ENCODE data around the gene BATF2. TPM values are rescaled to one million over a fixed set of nuclear protein-coding genes. Genes with fewer than 3 reads are reported as not detected.

Gene BATF2
- total RNA-seq, 2 experiments from 2014 or later = 0.50 to 0.99 TPM

DNA sequence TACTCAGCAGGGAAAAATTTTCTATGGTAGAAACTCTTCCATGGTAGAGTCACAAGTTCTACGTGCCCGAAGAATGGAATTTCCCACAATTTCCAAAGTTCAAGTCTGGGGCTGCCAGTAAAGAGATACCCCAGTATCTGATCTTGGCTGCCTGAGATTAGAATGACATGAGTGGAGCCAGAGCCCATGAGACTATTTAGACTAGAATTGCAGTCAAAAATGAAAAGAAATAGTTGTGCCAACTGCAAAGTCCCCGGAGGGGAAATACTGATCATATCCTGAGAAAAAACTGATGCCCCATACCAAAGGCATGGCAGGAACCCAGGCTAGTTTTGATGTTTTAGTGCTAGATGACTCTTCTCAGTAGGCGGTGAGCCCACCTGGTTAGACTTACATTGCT lies 36.1 kb downstream of the BATF2 start:
- Mint-ChIP-seq H3K4me1 (ENCODE audit: low read depth) (peaks cover 4% of the 10 kb centered on the region), H3K9me3 (ENCODE audit: insufficient read depth) (no peaks in the 10 kb centered on the region), H3K27ac (no peak overlapping the region), H3K4me3 (no peak overlapping the region), H3K27me3 (ENCODE audit: low read depth) (peaks cover 2% of the 10 kb centered on the region), H3K36me3 (ENCODE audit: low read depth) (no peaks in the 10 kb centered on the region)
- ChIA-PET CTCF (no interaction called here), POLR2A (no interaction called here)
- DNase-seq = no peak
- no peak for ATAC-seq

DNA sequence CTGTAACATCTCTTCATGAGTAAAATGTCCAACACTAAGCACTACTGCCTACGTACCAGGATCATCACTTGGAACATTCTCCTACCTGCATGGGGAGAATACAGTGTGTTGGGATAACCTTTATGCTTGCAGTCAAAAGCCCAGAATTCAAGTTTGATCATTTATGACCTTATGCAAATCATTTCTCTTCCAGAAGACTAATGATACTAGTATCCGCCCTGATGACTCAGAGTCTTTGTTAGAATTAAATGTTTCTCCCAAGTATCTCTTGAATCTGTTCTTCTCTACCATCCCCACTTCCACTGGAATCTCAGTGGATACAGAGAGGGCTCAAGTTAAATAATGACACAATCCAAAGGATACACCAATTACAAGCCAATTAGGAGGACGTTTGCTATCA lies 37.3 kb downstream of the BATF2 start:
- ATAC-seq = no peak
- H3K9me3 Mint-ChIP-seq (ENCODE audit: insufficient read depth) = no peaks in the 10 kb centered on the region
- DNase-seq = no peak
- no peaks in the 10 kb centered on the region for H3K36me3 Mint-ChIP-seq (ENCODE audit: low read depth)
- H3K27me3 Mint-ChIP-seq (ENCODE audit: low read depth) = peaks cover 5% of the 10 kb centered on the region
- no peaks in the 10 kb centered on the region for H3K4me1 Mint-ChIP-seq (ENCODE audit: low read depth)
- CTCF ChIA-PET = no interaction called here
- POLR2A ChIA-PET = no interaction called here
- H3K4me3 Mint-ChIP-seq = no peak overlapping the region
- no peak overlapping the region for H3K27ac Mint-ChIP-seq

DNA sequence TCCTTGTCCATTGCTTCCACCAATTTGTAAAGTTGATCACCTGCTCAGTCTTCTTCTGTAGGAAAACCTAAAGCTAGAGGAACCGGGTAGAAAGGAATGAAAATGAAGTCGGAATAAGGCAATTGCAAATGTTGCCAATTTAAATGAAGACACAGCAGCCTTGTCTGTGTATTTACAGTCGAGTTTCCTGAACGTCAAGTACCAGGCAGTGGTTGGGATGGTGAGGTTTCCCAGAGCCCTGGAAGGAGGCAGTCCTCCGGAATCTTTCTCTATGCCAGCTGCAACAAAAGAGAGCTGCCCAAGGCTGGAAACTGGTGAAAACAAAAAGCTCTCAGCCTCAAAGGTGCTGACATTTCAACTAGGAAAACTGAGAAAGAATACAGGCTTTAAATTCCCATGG lies 42.6 kb downstream of the BATF2 start:
- ATAC-seq (no peak), DNase-seq (no peak)
- ChIA-PET CTCF (interaction anchor here (0.7 kb wide), 2 partner anchors 58 to 163 kb away, joined by 3 read pairs; partner anchors contain the start of gene ZNHIT2), POLR2A (no interaction called here)
- no peaks in the 10 kb centered on the region for H3K4me1 Mint-ChIP-seq (ENCODE audit: low read depth)
- no peaks in the 10 kb centered on the region for H3K9me3 Mint-ChIP-seq (ENCODE audit: insufficient read depth)
- H3K4me3 Mint-ChIP-seq = no peak overlapping the region
- peaks cover 6% of the 10 kb centered on the region for H3K27me3 Mint-ChIP-seq (ENCODE audit: low read depth)
- no peaks in the 10 kb centered on the region for H3K36me3 Mint-ChIP-seq (ENCODE audit: low read depth)
- H3K27ac Mint-ChIP-seq = no peak overlapping the region

DNA sequence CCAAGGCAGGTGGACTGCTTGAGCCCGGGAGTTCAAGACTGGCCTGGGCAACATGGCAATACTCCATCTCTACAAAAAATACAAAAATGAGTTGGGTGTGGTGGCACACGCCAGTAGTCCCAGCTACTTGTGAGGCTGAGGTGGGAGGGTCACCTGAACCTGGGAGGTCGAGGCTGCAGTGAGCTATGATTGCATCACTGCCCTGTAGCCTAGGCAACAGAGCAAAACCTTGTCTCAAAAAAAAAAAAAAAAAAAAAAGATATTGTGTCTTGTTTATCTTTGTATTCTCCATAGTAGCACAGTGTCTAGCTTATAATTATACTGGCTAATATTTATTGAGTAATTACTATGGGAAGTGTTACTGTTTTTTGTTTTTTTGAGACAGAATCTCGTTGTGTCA lies 45.2 kb downstream of the BATF2 start:
- H3K4me3 Mint-ChIP-seq = no peak overlapping the region
- no peaks in the 10 kb centered on the region for H3K9me3 Mint-ChIP-seq (ENCODE audit: insufficient read depth)
- no peak overlapping the region for H3K27ac Mint-ChIP-seq
- CTCF ChIA-PET = no interaction called here
- ATAC-seq (no peak), DNase-seq (no peak)
- POLR2A ChIA-PET = no interaction called here
- H3K4me1 Mint-ChIP-seq (ENCODE audit: low read depth) = no peaks in the 10 kb centered on the region
- no peaks in the 10 kb centered on the region for H3K36me3 Mint-ChIP-seq (ENCODE audit: low read depth)
- peaks cover 6% of the 10 kb centered on the region for H3K27me3 Mint-ChIP-seq (ENCODE audit: low read depth)

DNA sequence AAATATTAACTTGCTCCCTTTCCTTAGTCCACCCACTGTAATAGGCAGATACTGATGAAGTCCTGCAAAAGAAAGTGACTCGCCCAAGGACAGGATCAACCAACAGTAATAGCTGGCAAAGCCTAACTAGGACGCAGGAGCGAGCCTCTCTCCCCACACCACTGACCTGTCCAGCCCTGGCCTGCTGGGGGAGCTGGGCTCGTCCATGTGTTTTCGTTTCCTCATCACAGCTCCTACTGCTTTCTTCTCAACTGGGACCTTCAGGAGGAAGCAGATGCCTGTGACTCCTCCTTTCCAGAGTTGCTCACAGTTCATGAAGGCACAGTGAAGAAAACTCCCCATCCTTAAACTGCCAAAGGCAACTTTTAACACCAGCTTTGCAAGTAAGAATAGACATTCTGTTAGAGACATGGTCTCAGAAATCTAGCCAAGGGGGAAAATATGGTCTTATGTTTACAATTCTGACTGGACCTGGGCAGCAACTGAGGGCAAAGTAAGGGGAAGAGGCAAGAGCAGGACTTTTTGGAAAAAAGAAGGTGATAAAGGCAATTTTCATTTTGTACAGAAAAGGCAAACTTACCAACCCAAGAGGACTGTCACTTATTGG lies 49.5 kb downstream of the BATF2 start:
- Mint-ChIP-seq H3K36me3 (ENCODE audit: low read depth) (no peaks in the 10 kb centered on the region), H3K27me3 (ENCODE audit: low read depth) (peaks cover 20% of the 10 kb centered on the region), H3K9me3 (ENCODE audit: insufficient read depth) (no peaks in the 10 kb centered on the region), H3K4me3 (no peak overlapping the region), H3K4me1 (ENCODE audit: low read depth) (no peaks in the 10 kb centered on the region), H3K27ac (no peak overlapping the region)
- ATAC-seq = no peak
- no peak for DNase-seq
- ChIA-PET CTCF (no interaction called here), POLR2A (no interaction called here)

Small RNAs within 50 kb of the gene (microRNA-seq; reads per million reads assigned to microRNA genes)
- gene MIR6879 = not detected

Other genes starting within 250 kb of the BATF2 start
- gene PYGM, start 237.0 kb downstream of the BATF2 start, total RNA-seq = 1 to 10 TPM; 2.9 to 4.7 TPM
- 100 to 1,000 TPM; 421 to 423 TPM for gene SF1, start 218.4 kb downstream of the BATF2 start, total RNA-seq
- 10 to 100 TPM; 84.2 to 90.2 TPM for gene MAP4K2, start 193.8 kb downstream of the BATF2 start, total RNA-seq
- 10 to 100 TPM; 32.9 to 34.0 TPM for gene MEN1, start 186.4 kb downstream of the BATF2 start, total RNA-seq
- gene CDC42BPG, start 152.3 kb downstream of the BATF2 start, total RNA-seq = 1 to 10 TPM in 1 of 2 experiments, under 1 TPM in 1; 0.61 to 1.2 TPM
- gene EHD1, start 118.3 kb downstream of the BATF2 start, total RNA-seq = 100 to 1,000 TPM; 145 to 150 TPM
- 10 to 100 TPM; 20.6 to 23.1 TPM for gene ATG2A, start 79.8 kb downstream of the BATF2 start, total RNA-seq
- 10 to 100 TPM; 13.7 to 14.0 TPM for gene PPP2R5B, start 72.3 kb downstream of the BATF2 start, total RNA-seq
- gene GPHA2, start 61.1 kb downstream of the BATF2 start, total RNA-seq = not detected
- gene MAJIN, start 24.9 kb downstream of the BATF2 start, total RNA-seq = not detected
- gene ARL2, start 17.2 kb upstream of the BATF2 start, total RNA-seq = 10 to 100 TPM; 69.1 to 79.2 TPM
- gene SNX15, start 30.5 kb upstream of the BATF2 start, total RNA-seq = 10 to 100 TPM; 21.2 to 25.7 TPM
- 10 to 100 TPM; 36.3 to 36.6 TPM for gene SAC3D1, start 44.2 kb upstream of the BATF2 start, total RNA-seq
- gene NAALADL1, start 61.6 kb upstream of the BATF2 start, total RNA-seq = 1 to 10 TPM; 7.1 to 7.5 TPM
- 100 to 1,000 TPM; 127 to 129 TPM for gene CDCA5, start 87.1 kb upstream of the BATF2 start, total RNA-seq
- 10 to 100 TPM; 28.0 to 28.8 TPM for gene ZFPL1, start 87.3 kb upstream of the BATF2 start, total RNA-seq
- gene VPS51, start 99.2 kb upstream of the BATF2 start, total RNA-seq = 100 to 1,000 TPM; 116 to 131 TPM
- gene TM7SF2, start 114.9 kb upstream of the BATF2 start, total RNA-seq = 10 to 100 TPM; 25.3 to 26.1 TPM
- 10 to 100 TPM; 11.6 to 12.4 TPM for gene ZNHIT2, start 120.7 kb upstream of the BATF2 start, total RNA-seq
- gene FAU, start 125.2 kb upstream of the BATF2 start, total RNA-seq = 1,000 to 10,000 TPM in 1 of 2 experiments, 100 to 1,000 TPM in 1; 986 to 1,038 TPM
- gene MRPL49, start 125.3 kb upstream of the BATF2 start, total RNA-seq = 10 to 100 TPM; 47.3 to 51.1 TPM
- gene SYVN1, start 137.5 kb upstream of the BATF2 start, total RNA-seq = 10 to 100 TPM; 28.7 to 33.0 TPM
- not detected for gene SPDYC, start 173.3 kb upstream of the BATF2 start, total RNA-seq
- gene CAPN1, start 185.0 kb upstream of the BATF2 start, total RNA-seq = 100 to 1,000 TPM; 170 to 179 TPM

Data from activated CD8-positive, alpha-beta T cell treated with anti-CD3 and anti-CD28 coated beads, Interleukin-2, amount 10 ng/mL, durations not matched to agents 7 days and 5 days (primary cell).